ENCODE measurements around the gene SPOCK1. TPM values are rescaled to one million over a fixed set of nuclear protein-coding genes. Genes with fewer than 3 reads are reported as not detected.

Gene SPOCK1
- total RNA-seq, 4 donors from 2014 or later = 22.7 to 117 (median 41.8) TPM

DNA sequence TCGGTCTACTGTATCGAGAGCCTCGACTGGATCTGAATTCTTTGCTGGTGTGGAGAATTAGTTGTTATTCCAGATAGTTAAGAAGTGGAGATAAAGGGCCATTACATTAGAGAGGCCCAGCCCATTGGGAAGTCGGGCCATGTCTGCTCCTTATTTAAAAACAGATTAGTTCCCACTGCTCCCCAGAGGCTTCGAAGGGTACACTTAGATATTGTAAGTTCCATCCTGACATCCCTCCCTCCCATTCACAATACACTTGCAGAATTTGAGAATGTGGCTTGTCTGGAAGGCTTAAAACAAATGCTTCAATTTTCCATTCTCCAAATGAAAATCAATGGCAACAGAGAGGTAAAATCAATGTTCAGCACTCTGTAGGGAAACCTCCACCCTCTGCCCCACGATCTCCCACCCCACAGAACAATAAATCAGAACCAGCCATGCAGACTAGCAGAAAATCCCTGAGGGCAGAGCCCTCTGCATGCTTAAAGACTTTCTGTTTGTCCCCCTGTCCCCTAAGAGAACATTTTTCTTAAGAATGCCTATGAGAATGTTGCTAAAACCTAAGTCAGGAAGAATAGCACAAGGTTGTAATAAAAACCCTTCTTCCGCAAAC lies 364.1 kb downstream of the SPOCK1 start:
- TF ChIP-seq, protein P1, sequence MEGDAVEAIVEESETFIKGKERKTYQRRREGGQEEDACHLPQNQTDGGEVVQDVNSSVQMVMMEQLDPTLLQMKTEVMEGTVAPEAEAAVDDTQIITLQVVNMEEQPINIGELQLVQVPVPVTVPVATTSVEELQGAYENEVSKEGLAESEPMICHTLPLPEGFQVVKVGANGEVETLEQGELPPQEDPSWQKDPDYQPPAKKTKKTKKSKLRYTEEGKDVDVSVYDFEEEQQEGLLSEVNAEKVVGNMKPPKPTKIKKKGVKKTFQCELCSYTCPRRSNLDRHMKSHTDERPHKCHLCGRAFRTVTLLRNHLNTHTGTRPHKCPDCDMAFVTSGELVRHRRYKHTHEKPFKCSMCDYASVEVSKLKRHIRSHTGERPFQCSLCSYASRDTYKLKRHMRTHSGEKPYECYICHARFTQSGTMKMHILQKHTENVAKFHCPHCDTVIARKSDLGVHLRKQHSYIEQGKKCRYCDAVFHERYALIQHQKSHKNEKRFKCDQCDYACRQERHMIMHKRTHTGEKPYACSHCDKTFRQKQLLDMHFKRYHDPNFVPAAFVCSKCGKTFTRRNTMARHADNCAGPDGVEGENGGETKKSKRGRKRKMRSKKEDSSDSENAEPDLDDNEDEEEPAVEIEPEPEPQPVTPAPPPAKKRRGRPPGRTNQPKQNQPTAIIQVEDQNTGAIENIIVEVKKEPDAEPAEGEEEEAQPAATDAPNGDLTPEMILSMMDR (IDR thresholded peaks at IDR 0.05) = no peak
- DNase-seq (ENCODE audit: low spot score) = no peak
- ATAC-seq (ENCODE audit: low FRiP score) = no peak

DNA sequence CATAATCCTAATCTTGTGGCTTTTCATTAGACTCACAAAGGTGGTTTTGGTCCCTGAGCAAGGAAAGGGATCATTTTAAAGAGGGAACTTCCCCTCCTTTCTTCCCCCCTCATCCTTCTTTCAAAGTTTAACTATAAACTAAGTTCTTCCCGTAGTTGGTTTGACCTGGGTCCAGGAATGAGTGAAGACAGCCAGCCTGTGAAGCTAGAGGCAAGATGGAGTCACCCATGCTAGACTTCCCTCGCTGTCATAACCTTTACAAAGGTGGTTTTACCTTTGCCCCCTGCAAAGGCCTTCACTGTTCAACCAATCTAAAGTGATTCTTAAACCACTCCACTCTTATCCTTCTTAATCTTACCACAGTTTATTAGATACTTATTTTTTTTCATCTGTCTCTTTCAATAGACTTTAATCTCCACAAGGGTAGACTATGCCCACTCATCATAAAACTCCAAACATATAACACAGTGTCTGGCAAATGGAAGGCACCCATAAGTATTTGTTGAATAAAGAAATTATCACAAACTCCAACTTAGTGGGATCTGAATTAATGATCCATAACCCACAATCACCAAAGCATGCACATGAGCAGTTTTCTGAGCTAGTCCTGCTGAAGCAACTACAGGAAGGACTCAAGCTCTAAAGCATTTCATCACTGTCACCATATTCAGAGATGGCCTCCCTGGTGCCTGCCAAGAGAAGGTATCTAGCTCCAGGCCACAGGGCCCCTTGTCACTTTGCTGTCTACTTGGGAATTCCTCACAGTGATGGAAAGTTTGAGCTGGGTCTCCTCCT lies 369.0 kb downstream of the SPOCK1 start:
- TF ChIP-seq, protein P1 (IDR thresholded peaks at IDR 0.05) = no peak
- no peak for ATAC-seq (ENCODE audit: low FRiP score)
- DNase-seq (ENCODE audit: low spot score) = no peak

DNA sequence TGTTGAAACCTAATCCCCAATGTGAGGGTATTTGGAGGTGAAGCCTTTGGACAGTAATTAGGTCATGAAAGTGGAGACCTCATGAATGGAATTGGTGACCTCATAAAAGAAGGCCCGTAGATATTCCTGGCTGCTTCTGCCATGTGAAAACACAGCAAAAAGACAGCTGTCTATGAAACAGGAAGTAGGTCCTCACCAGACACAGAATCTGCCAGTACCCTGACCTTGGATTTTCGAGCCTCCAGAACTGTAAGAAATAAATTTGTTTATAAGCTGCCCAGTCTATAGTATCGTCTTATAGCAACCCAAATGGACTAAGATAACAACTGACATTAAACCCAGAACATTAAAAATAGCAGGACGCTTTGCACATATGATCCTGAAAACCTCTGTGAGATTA lies 371.1 kb downstream of the SPOCK1 start:
- TF ChIP-seq, protein P1 (IDR thresholded peaks at IDR 0.05) = no peak
- no peak for ATAC-seq (ENCODE audit: low FRiP score)

DNA sequence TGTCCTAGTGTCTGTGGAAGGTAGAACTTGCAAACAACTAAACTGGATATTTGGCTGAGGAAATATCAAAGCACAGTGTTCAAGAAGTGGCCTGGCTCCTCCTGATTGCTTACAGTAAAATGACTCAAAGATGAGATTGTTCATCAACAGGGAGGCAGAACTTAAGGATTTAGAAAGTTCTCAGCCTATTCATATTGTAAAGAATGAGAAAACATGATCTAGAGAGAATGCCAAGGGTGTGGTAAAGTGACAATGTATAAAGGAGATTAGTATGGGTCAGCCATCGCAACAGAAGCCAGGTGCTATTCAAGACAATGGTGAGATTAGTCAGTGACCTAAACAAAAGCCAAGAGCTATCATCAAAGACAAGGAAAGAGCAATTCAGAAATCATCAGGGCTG lies 372.3 kb downstream of the SPOCK1 start:
- TF ChIP-seq, protein P1 (IDR thresholded peaks at IDR 0.05) = no peak
- ATAC-seq (ENCODE audit: low FRiP score) (no peak), DNase-seq (ENCODE audit: low spot score) (no peak)

More for the DNA sequence above, 371.1 kb downstream of the SPOCK1 start:
- DNase-seq (ENCODE audit: low spot score) = no peak

DNA sequence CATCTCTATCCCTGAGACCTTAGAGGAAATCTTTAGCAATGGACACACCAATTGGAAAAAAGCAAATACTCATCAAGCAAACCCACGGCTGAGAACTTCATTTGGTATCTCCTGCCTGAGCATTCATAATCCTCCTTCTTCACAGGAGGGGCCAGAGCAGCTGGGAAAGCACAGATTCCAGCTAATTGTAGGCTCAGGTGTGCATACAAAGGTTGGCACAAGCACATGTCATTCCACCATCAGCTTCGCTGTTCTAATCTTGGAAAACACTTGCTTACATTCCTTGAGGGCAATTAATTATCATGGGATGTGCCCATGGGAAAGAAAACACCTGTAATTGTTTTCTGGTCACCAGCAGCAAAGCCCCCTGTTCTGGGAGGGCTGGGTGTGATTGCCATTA lies 376.6 kb downstream of the SPOCK1 start:
- DNase-seq (ENCODE audit: low spot score) = no peak
- TF ChIP-seq, protein P1 (IDR thresholded peaks at IDR 0.05) = no peak
- no peak for ATAC-seq (ENCODE audit: low FRiP score)

DNA sequence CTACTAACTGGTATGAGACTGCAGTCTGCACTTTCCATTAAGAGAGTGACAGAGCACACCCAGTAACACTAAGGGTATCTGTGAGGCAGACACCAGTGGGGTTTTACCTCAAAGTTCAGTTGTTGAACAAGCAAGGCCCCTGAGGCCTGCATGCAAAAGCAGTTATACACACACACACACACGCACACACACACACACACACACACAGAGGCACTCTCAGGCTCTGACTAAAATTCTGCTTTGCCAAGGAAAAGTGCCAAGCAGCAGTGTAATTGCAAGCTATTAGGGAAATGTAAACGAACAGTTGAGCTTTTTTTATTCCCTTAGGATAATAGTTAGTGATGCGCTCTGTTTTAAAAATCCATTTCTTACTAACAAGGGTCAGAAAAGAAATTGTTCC lies 377.1 kb downstream of the SPOCK1 start:
- ATAC-seq (ENCODE audit: low FRiP score) = no peak
- TF ChIP-seq, protein P1 (IDR thresholded peaks at IDR 0.05) = no peak
- DNase-seq (ENCODE audit: low spot score) = no peak

DNA sequence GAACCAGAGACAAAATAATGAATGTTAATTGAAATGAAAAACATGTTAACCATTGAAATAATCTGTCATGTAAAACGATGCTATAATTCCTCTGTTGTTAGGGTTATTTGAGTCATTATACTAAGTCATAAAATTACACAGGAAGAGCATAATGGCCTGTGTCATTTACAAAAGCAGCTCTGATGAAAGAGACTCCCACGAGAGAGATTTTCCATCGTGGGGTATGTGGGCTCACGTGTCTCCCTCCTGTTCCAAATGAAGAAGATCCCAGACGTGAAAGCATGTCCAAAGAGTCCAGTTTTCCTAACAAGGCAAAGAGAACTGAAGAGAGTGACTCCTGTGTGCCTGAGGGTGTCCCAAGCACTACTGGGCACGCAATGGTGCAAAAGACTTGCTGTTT lies 379.8 kb downstream of the SPOCK1 start:
- DNase-seq (ENCODE audit: low spot score) (no peak), ATAC-seq (ENCODE audit: low FRiP score) (no peak)
- TF ChIP-seq, protein P1 (IDR thresholded peaks at IDR 0.05) = no peak

All from omental fat pad (tissue), 4 donors.